HL-60 (cell line): ENCODE data around the gene HACD4.

Experiments used
- GABPA ChIP-seq: IDR thresholded peaks from 2 replicates; pipeline ENCODE4 v1.6.1; 2012; ENCODE audit warnings: low read depth
- TF ChIP-seq, protein P1 (sequence below): IDR thresholded peaks from one replicate; pipeline ENCODE4 v1.5.1; 2011; ENCODE audit warnings: low read length, control low read depth, inconsistent platforms; ENCODE audit not compliant: insufficient read depth

DNA sequence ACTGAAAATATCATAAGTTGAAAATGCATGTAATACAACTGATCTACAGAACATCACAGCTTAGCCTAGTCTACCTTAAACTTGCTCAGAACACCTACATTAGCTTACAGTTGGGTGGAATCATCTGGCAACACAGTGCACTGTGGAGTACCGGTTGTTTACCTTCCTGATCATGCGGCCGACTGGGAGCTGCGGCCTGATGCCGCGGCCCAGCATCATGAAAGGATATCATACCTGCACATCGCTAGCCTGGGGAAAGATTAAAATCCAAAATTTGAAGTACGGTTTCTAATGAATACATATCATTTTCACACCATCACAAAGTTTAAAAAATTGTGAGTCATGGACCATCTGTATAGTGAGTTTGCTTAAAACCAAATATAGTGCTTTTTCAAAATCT is 1.8 kb downstream of the HACD4 start:
- TF ChIP-seq, protein P1, sequence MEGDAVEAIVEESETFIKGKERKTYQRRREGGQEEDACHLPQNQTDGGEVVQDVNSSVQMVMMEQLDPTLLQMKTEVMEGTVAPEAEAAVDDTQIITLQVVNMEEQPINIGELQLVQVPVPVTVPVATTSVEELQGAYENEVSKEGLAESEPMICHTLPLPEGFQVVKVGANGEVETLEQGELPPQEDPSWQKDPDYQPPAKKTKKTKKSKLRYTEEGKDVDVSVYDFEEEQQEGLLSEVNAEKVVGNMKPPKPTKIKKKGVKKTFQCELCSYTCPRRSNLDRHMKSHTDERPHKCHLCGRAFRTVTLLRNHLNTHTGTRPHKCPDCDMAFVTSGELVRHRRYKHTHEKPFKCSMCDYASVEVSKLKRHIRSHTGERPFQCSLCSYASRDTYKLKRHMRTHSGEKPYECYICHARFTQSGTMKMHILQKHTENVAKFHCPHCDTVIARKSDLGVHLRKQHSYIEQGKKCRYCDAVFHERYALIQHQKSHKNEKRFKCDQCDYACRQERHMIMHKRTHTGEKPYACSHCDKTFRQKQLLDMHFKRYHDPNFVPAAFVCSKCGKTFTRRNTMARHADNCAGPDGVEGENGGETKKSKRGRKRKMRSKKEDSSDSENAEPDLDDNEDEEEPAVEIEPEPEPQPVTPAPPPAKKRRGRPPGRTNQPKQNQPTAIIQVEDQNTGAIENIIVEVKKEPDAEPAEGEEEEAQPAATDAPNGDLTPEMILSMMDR = no peak
- TF ChIP-seq GABPA = no peak
